HG03108 (cell line): ENCODE data around the gene LRP5.
"Not testable (repeated sequence)": the region's sequence is repeated elsewhere in the genome, so short reads cannot be mapped to it uniquely, and the experiment has no call there.

ENCODE experiments used
- ATAC-seq: cut with Tn5 transposase; IDR thresholded peaks from one replicate; pipeline ENCODE4 v1.9.1; 2021; ENCODE audit warnings: moderate library complexity; ENCODE audit not compliant: unreplicated experiment

The LRP5 gene

DNA sequence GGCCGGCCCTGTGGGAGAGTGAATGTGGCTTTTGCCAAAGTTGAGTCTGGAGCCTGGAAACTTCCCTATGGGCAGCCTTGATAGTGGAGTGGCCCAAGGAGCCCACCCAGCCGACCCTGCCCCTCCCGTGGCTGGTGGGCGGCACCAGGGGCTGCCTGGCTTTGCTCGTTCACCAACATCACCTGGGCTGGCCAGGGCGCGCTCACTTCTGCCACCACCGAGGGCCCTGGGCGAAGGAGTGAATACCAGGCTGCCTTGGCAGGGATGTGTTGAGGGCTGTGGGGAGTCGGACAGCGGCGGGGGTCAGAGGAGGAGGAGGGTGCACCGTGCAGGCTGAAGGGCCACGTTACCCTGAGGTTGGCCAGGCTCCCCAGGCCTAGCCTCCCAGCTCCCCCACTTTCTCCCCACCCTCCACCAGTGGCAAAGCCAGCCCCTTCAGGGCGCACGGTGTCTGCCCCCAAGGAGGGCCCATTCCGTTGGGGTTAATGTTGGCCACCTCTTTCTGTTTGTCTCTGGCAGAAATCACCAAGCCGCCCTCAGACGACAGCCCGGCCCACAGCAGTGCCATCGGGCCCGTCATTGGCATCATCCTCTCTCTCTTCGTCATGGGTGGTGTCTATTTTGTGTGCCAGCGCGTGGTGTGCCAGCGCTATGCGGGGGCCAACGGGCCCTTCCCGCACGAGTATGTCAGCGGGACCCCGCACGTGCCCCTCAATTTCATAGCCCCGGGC lies 125.7 kb downstream of the LRP5 start:
- no peak for ATAC-seq

DNA sequence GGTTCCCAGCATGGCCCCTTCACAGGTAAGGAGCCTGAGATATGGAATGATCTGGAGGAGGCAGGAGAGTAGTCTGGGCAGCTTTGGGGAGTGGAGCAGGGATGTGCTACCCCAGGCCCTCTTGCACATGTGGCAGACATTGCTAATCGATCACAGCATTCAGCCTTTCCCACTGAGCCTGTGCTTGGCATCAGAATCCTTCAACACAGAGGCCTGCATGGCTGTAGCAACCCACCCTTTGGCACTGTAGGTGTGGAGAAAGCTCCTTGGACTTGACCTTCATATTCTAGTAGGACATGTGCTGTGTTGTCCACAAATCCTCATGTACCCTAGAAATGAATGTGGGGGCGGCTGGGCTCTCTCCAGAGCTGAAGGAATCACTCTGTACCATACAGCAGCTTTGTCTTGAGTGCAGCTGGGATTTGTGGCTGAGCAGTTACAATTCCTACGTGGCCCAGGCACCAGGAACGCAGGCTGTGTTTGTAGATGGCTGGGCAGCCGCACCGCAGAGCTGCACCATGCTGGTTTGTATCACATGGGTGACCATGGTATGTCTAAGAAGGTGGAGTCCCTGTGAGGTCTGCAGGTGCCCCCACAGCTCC lies 126.4 kb downstream of the LRP5 start:
- no peak for ATAC-seq

DNA sequence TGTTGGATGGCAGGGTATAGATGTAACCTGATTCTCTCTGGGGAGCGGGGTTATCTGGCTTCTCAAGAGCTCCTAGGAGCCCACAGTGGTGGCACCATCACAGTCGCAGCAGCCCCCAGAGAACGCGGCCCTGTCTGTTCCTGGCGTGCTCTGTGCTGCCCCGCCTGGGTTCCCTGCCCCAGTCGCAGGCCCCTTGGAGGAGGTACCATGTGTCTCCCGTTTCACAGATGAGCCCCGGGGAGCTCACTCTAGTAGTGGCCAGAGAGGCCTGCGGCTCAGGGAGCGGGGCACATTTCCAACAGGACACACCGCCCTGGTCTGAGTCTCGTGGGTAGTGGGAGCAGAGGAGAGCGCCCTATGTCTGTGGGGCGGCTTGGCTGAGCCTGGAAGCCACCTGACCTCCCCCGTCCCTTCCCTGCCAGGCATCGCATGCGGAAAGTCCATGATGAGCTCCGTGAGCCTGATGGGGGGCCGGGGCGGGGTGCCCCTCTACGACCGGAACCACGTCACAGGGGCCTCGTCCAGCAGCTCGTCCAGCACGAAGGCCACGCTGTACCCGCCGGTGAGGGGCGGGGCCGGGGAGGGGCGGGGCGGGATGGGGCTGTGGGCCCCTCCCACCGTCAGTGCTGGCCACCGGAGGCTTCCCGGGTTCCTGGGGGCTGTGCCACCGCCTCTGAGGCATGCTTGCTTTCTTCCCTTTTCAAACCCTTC lies 127.1 kb downstream of the LRP5 start:
- no peak for ATAC-seq

GRCh38 chr11:68440224-68440623 lies 127.8 kb downstream of the LRP5 start:
- no peak for ATAC-seq

- no peak for ATAC-seq
These were observed 129.3 kb downstream of the LRP5 start for GRCh38 chr11:68441466-68442230.

DNA sequence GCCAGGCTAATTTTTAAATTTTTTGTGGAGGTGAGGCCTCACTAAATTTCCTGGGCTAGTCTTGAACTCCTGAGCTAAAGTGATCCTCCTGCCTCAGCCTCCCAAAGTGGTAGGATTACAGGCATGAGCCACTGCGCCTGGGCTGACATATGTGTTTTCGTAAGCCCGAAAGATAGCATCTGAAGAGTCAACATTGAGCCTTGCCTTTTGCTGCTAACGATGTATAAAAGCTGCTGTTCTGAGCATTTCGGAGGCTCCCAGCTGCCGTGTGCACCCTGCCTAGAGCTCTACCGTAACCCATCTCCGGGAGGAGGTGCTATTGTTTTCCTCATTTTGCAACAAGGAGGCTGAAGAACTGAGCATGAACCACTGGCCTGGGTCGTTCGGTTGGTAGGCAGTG lies 130.0 kb downstream of the LRP5 start:
- ATAC-seq = no peak

GRCh38 chr11:68444566-68444965 lies 132.2 kb downstream of the LRP5 start:
- ATAC-seq = no peak

- no peak for ATAC-seq
These were observed 133.2 kb downstream of the LRP5 start for GRCh38 chr11:68445531-68446035.

DNA sequence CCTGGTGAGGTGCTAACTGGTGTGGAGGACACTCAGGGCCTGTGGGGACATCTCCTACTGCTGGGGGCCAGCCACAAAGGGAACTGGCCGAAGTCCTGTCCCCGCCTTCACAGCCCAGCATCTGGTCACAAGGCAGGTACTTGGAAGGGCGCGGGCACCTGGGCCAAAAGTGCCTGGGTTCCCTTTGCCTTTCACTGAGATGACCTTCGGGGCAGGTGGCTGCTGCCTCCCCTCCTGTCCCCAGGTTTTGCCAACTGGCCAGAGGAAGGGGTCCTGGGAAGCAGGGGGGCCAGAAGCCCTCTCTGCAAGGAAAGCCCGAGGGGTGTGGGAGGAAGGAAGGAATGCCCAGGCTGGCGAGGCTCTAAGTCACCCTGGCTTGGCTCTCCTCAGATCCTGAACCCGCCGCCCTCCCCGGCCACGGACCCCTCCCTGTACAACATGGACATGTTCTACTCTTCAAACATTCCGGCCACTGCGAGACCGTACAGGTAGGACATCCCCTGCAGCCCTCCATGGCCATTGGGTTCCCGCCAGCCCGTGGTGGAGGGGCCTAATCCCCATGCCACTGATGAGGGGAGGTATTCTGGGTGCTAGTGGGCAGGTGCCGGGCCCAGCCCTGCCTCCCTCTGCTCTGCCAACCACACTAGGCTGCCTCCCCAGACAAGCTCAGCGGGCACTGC lies 133.8 kb downstream of the LRP5 start:
- ATAC-seq = no peak

GRCh38 chr11:68447015-68447801 lies 134.8 kb downstream of the LRP5 start:
- no peak for ATAC-seq

- ATAC-seq = not testable (repeated sequence)
These were observed 135.5 kb downstream of the LRP5 start for GRCh38 chr11:68447914-68448313.

DNA sequence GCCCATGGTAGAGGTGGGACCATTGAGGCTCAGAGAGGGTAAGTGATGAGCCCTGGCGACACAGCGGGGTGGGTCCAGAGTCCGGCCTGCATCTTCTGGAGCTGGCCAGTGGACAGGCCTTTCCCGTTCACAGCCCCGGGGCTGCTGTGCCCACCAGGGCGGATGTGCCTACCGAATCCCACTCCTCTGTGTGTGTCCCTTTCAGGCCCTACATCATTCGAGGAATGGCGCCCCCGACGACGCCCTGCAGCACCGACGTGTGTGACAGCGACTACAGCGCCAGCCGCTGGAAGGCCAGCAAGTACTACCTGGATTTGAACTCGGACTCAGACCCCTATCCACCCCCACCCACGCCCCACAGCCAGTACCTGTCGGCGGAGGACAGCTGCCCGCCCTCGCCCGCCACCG lies 136.2 kb downstream of the LRP5 start:
- no peak for ATAC-seq

DNA sequence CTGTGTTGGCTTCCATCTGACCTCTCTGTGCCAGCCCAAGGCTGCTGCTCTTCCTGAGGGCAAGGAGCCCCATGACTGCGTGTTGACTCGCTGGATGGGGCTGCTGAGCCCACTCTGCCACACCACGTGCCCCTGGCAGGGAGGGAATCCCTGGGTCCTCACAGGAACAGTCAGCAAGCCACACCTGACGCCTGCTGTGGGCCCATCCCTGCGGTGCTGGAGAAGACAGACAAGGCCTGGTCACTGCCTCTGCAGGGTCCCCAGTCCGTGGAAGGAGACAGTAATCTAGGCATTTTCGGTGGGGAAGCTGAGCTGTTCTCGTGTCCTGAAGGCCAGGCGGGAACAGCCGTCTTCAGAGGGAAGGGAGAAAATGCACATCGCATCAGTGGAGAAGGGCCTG lies 137.6 kb downstream of the LRP5 start:
- ATAC-seq = no peak

DNA sequence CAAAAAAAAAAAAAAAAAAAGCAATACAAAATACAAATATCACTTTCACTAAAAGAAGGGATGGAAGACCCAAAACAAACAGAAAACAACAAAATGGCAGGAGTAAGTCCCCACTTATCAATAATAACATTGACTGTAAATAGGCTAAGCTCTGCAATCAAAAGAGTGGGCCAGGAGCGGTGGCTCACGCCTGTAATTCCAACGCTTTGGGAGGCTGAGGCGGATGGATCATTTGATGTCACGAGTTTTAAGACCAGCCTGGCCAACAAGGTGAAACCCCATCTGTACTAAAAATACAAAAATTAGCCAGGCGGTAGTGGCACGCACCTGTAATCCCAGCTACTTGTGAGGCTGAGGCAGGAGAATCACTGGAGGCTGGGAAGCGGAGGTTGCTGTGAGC lies 138.3 kb downstream of the LRP5 start:
- ATAC-seq = no peak

DNA sequence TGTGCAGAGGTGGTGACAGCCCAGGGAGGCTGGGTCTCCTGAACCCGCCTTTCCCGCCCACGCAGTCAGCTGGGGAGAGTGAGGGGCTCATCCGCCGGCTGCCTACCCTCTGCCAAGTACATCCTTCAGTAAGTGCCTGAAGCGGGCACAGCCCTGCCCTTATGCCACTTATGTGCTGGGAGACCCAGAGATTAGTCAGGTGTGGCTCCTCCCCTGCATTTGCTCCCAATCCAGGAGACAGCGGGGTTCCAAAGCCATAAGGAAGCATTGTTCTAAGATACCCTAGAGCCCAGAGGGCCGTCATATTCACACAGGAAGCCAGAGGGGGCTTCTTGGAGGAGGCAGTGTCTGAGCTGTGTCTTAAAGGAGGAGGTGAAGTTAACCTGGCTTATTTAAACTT lies 142.4 kb downstream of the LRP5 start:
- no peak for ATAC-seq

- no peak for ATAC-seq
These were observed 143.1 kb downstream of the LRP5 start for GRCh38 chr11:68455485-68455884.

- no peak for ATAC-seq
These were observed 145.0 kb downstream of the LRP5 start for GRCh38 chr11:68457216-68457897.

GRCh38 chr11:68457898-68458249 lies 145.5 kb downstream of the LRP5 start:
- no peak for ATAC-seq

GRCh38 chr11:68458340-68458739 lies 145.9 kb downstream of the LRP5 start:
- ATAC-seq = not testable (repeated sequence)
